Dedifferentiated amniotic fluid mesenchymal stem cell (primary cell): ENCODE data around the gene FAM20B.
A peak's percentile ranks its signal among the peaks of the same experiment; 100 is the strongest.

Source experiments
- DNase-seq: peaks from one replicate; pipeline ENCODE4 v3.0.0-alpha.2; 2016; ENCODE audit errors: extremely low spot score

Gene FAM20B

GRCh38 chr1:179048339-179049124, 22.8 kb downstream of the FAM20B start:
- no peak for DNase-seq

GRCh38 chr1:179052776-179053175, 27.1 kb downstream of the FAM20B start:
- DNase-seq, result no peak

- DNase-seq, result no peak
Measured at GRCh38 chr1:179053486-179053885, 27.8 kb downstream of the FAM20B start.

- DNase-seq, result no peak
Measured at GRCh38 chr1:179055937-179056336, 30.2 kb downstream of the FAM20B start.

- peak; percentile 54 for DNase-seq
Measured at GRCh38 chr1:179058487-179059483, 33.1 kb downstream of the FAM20B start.

- DNase-seq, result no peak
Measured at GRCh38 chr1:179061360-179062282, 35.9 kb downstream of the FAM20B start.

GRCh38 chr1:179066471-179066870, 40.8 kb downstream of the FAM20B start:
- DNase-seq, result no peak

GRCh38 chr1:179077396-179077795, 51.7 kb downstream of the FAM20B start:
- no peak for DNase-seq

GRCh38 chr1:179079113-179079761, 53.5 kb downstream of the FAM20B start:
- DNase-seq, result peak; percentile 79

- DNase-seq, result no peak
Measured at GRCh38 chr1:179080866-179081686, 55.4 kb downstream of the FAM20B start.

GRCh38 chr1:179081687-179082332, 56.1 kb downstream of the FAM20B start, which contains the start of gene TOR3A:
Gene TOR3A, plus strand, starts transcription at chr1:179082070. Its CDS starts 59 bp downstream, at chr1:179082129.
- peak; percentile 77 for DNase-seq

- DNase-seq, result no peak
Measured at GRCh38 chr1:179082333-179082998, 56.8 kb downstream of the FAM20B start.

GRCh38 chr1:179082999-179083335, 57.3 kb downstream of the FAM20B start:
- no peak for DNase-seq

- no peak for DNase-seq
Measured at GRCh38 chr1:179083533-179083932, 57.8 kb downstream of the FAM20B start.

- no peak for DNase-seq
Measured at GRCh38 chr1:179087665-179088064, 62.0 kb downstream of the FAM20B start.

GRCh38 chr1:179089827-179090482, 64.3 kb downstream of the FAM20B start:
- DNase-seq, result no peak

- DNase-seq, result no peak
Measured at GRCh38 chr1:179090522-179090921, 64.8 kb downstream of the FAM20B start.

- DNase-seq, result no peak
Measured at GRCh38 chr1:179090923-179091322, 65.2 kb downstream of the FAM20B start.
